ENCODE results near the gene PSEN1.
A peak's percentile ranks its signal among the peaks of the same experiment; 100 is the strongest.

PSEN1 gene

DNA sequence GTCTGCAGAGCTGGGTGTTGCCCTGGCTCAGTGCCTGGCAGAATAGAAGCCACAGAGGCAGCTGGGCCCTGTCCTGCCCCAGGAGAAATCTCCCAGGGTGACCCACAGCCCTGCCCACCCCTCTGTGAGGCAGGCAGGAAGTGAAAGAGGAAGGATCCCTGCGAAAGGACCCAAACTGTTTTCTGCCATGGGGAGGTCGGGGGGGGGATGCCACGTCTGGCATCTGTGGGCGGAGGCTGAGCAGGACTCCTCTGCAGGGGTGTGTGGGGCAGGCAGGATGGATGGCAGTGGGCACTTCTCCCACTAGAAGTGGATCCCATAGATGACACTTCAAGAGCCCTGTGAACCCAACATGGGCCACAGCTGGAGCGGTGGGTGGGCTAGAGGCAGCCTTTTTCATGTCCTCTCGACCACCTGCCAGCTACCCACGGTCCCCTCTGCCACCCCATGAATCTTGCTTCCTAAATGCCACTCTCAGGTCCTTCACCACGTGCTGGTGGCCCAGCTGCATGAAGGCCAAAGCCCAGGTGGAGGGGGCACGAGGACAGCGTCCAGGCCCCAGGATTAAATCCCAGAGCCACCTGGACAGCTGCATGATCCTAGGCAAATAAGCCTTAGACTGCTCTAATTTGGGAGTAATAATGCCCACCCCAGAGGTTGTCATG is 104.6 kb downstream of the PSEN1 start:
- no peak for DNase-seq (ENCODE audit: low read depth)

- DNase-seq (ENCODE audit: low read depth) = no peak
Observed at GRCh38 chr14:73241481-73242165, 105.3 kb downstream of the PSEN1 start.

DNA sequence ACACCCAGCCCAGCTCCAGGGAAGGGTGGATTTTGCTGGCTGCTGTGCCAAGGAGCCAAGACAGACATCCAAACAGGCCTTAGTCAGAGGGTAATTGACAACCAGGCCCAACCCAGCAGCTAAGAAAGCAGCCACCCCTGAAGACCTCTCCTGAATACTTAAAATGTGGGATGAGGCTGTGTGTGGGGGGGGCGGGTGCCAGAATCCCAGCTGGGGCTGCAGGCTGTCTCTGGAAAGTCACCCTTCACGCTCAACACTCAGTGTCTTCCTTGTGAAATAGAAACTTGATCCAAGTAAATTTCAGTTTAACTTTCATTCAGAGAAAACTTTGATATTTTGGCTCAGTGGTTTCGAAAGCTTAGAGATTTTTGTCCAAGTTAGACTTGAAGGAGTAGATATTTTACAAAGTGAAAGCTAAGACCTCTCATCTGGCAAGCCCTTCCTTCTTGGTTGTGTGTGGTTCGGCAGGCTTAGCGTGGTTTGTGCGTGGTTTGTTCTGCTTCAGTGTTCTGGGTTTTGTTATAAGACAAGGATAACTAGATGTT is 106.1 kb downstream of the PSEN1 start:
- DNase-seq (ENCODE audit: low read depth) = no peak

GRCh38 chr14:73243341-73243740 is 107.0 kb downstream of the PSEN1 start:
- DNase-seq (ENCODE audit: low read depth) = no peak

DNA sequence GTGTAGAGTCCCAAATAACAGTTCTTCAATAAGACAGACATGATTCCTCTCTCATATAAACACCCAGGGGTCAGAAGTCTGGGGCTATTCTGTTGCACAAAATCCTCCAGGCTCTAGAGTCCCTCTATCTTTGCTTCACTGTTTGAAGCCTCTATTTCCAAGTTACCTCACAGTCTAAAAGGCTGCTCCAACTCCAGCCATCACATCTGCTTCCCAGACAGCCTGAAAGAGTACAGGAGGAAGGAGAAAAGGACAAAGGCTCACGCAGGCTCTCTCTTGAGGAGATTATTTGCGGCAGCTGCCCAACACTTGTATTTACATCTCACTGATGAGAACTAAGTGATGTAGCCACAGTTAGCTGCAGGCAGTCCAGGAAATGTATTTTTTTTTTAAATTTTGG is 107.4 kb downstream of the PSEN1 start:
- no peak for DNase-seq (ENCODE audit: low read depth)

DNA sequence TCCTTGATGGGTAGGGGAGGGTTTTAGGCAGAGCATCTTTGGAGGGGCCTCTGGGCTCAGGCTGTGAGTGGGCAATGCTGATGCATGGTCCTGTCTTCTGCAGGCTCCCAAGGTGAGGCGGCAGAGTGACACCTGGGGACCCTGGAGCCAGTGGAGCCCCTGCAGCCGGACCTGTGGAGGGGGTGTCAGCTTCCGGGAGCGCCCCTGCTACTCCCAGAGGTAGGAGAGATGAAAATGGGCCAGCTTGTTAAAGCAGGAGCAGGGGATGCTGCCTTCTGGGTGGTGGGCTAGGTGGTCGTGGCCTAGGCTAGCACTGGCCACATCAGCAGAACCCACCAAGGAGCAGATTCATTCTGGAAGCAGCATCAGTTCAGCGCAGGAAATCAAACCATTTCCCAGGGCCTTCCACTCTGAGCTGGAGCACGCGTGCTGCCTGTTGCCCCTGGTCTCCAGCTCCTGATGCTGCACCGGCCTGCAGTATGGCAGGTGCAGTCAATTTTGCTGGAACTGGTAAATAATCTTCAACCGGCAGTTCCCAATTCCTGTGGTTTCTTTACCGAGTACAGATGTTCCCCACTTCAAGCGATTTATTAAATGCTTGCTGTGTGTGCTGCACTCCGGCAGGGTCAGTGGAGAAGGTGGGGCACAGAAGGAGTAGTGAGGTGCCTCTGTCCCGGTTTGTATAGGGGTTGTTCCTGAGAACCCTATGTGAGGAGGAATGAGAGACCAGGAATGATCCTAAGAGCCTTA is 108.4 kb downstream of the PSEN1 start:
- DNase-seq (ENCODE audit: low read depth) = no peak

DNA sequence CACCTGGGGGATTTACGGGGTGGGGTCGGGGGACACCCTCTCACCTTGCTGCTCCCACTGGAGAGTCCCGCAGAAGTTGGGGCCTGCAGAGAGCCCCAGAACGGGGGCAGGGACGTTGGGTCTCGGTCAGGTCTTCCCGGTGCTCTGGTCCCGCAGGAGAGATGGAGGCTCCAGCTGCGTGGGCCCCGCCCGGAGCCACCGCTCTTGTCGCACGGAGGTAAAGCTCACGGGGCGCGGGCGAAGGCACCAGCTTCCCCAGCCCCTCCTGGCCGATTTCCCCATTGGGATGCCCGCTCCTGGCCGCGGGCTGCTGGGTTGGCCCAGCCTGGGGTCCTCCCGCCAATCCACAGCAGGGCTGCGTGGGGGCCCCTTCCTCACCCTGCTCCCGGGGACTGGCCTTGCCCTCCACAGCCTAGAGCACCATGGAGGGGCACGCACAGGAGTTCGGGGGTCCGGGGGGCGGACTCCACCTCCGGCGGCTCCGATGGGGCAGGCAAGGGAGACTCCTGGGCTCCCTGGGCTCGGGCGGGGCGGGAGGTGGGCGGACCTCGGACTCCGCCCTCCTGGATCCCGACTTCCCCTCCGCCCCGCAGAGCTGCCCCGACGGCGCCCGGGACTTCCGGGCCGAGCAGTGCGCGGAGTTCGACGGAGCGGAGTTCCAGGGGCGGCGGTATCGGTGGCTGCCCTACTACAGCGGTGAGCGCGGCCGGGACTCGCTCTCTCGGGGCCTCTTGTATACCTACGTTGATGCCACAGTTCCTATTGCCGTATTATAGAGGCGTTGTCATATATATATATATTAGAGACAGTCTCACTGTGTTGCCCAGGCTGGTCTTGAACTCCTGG is 109.4 kb downstream of the PSEN1 start:
- peak; percentile 22 for DNase-seq (ENCODE audit: low read depth)

GRCh38 chr14:73246387-73247150 is 110.3 kb downstream of the PSEN1 start:
- DNase-seq (ENCODE audit: low read depth) = no peak

DNA sequence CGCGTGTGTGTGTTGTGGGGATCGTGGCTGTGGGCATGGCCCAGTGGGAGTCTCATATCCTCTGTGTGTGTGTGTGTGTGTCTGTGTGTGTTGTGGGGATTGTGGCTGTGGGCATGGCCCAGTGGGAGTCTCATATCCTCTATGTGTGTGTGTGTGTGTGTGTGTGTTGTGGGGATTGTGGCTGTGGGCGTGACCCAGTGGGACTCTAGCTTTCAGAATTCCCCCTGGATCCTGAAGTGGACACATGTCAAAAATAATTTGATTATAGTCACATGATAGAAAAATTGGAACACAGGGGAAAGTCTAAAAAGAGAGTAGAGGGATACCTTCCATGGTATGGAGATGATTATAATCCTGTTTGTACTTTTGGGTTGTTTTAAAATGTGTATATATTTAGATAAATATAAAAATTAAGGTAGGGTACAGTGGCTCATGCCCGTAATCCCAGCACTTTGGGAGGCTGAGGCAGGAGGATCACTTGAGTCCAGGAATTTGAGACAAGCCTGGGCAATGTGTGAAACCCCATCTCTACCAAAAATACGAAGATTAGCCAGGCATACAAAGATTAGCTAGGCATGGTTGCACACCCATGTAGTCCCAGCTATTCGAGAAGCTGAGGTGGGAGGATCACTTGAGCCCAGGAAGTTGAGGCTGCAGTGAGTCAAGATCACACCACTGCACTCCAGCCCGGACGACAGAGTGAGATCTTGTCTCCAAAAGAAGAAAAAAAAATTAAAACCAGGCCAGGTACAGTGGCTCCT is 112.0 kb downstream of the PSEN1 start:
- no peak for DNase-seq (ENCODE audit: low read depth)

GRCh38 chr14:73249108-73249507 is 112.8 kb downstream of the PSEN1 start:
- no peak for DNase-seq (ENCODE audit: low read depth)

- DNase-seq (ENCODE audit: low read depth) = no peak
Observed at GRCh38 chr14:73249564-73250316, 113.4 kb downstream of the PSEN1 start.

GRCh38 chr14:73250317-73250713 is 114.0 kb downstream of the PSEN1 start:
- no peak for DNase-seq (ENCODE audit: low read depth)

DNA sequence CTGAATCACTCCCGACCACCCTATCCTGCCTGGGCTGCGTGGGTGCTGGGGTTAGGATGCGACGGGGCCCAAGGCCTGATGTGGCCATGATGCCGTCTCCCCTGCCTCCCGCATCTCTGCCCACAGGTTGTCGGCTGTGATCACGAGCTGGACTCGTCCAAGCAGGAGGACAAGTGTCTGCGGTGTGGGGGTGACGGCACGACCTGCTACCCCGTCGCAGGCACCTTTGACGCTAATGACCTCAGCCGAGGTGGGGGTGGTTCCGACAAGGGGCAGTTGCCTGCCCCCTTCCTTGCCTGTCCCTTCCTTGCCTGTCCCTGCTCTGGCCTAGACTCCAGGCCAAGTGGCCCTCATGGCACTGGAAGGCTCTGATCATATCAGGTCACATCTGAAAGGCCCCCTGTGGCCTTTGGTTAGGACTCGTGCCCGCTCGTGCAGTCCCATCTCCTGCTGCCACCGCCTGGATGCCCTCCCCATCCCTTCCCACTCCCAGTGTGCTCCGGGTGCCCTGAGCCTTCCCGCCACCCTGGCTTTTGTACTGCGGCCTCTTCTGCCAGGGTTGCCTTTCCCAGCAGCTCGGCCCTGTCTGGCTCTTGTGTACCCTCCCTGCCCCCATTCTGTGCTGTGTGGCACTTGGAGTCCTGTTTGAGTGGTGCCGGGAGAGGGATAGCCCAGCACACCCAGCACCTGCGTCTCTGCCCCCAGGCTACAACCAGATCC is 114.6 kb downstream of the PSEN1 start:
- DNase-seq (ENCODE audit: low read depth) = no peak

DNA sequence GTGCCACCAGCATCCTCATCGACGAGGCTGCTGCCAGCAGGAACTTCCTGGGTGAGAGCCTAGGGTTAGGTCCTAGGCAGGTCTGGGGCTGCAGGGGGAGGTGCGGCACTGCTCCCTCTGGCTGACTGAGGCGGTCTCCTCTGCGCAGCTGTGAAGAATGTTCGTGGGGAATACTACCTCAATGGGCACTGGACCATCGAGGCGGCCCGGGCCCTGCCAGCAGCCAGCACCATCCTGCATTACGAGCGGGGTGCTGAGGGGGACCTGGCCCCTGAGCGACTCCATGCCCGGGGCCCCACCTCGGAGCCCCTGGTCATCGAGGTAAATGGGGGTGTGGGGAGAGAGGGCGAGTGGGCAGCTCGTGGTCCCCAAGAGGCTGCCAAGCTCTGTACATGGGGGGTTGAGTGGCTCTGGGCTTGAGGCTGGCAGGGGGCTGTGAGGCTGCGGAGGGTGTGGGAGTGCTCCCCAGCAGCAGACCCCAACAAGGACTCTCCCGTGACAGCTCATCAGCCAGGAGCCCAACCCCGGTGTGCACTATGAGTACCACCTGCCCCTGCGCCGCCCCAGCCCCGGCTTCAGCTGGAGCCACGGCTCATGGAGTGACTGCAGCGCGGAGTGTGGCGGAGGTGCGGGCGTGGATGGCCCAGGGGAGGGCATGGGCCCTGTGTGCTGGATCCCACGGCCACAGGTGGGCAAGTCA is 115.4 kb downstream of the PSEN1 start:
- DNase-seq (ENCODE audit: low read depth) = no peak

DNA sequence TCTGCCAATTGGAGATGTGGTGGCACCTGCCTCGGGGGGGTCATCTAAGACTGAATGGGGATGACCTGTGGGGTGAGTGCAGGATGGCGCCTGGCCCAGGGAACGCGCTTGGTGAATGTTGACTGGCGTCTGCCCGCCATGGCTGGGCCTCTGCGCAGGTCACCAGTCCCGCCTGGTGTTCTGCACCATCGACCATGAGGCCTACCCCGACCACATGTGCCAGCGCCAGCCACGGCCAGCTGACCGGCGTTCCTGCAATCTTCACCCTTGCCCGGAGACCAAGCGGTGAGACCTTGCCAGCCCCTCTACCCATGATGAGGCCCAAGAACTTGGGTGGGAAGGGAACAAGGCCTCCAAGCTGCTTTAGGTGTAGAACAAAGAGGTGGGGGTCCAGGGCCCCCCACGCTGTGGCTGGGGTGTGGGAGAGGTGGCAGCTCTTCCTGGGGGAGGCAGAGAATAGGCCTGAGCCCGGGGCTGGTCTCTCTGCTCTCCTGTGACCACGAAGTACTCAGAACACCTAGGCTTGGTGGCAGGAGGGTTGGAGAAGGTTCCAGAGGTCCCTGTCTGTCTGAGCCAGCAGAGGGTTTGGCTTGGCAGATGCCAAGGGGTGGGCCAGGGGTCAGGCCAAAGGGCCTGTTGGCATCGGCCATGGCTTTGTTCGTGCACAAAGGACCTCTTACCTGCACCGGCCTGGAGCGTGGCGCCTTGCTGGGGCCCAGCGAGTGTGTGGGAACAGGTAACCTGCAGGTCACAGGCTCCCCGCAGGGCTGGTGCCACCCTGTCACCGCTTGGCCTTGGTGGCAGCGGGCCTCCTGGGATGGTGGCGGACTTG is 116.4 kb downstream of the PSEN1 start:
- no peak for DNase-seq (ENCODE audit: low read depth)

- no peak for DNase-seq (ENCODE audit: low read depth)
Observed at GRCh38 chr14:73253323-73253610, 117.0 kb downstream of the PSEN1 start.

- no peak for DNase-seq (ENCODE audit: low read depth)
Observed at GRCh38 chr14:73253721-73254120, 117.4 kb downstream of the PSEN1 start.

Measured in activated T-helper 1 cell treated with Interleukin-2 at 50 U/mL for 16 hours (primary cell).